ENCODE data around the gene LARP1B. TPM values are rescaled to one million over a fixed set of nuclear protein-coding genes. Genes with fewer than 3 reads are reported as not detected.

Gene LARP1B
- total RNA-seq, 1 experiment from 2014 or later, result 31.1 TPM

- CTCF ChIA-PET, result interaction anchor here (0.6 to 1.0 kb wide), 6 partner anchors 10 to 671 kb away, joined by 3 to 5 read pairs (median 4); no protein-coding TSS in a partner anchor
- Histone ChIP-seq H3K27ac (ENCODE audit: low read depth, low read length) (no peak overlapping the region), H3K79me2 (ENCODE audit: insufficient read depth, low read length) (no peaks in the 10 kb centered on the region), H4K20me1 (ENCODE audit: insufficient read depth) (no peaks in the 10 kb centered on the region), H3K9ac (ENCODE audit: low read length) (no peak overlapping the region), H2AFZ (ENCODE audit: low read depth, low read length, poor library complexity, severe bottlenecking) (no peak overlapping the region), H3K4me1 (ENCODE audit: control insufficient read depth in 1 of 2, insufficient read depth in 2 of 2, low read length in 2 of 2) (no peaks in the 10 kb centered on the region), H3K4me2 (ENCODE audit: low read length) (no peak overlapping the region), H3K27me3 (ENCODE audit: insufficient read depth, low read length) (no peaks in the 10 kb centered on the region), H3K4me3 (replicated peaks in 1 of 2; ENCODE audit: low read depth in 1 of 2, low read length in 2 of 2) (no peak overlapping the region), H3K9me3 (ENCODE audit: control insufficient read depth in 1 of 2, insufficient read depth in 1 of 2, low read depth in 1 of 2, low read length in 2 of 2) (no peaks in the 10 kb centered on the region), H3K9me2 (ENCODE audit: insufficient read depth) (no peaks in the 10 kb centered on the region), H3K36me3 (ENCODE audit: control insufficient read depth in 1 of 2, insufficient read depth in 2 of 2, low read length in 2 of 2) (no peaks in the 10 kb centered on the region)
- no TSS peak for BruUV-seq (replicated peaks)
- no peak for TF ChIP-seq JUND (IDR thresholded peaks at IDR 0.05)
- no peak for TF ChIP-seq POLR2A (IDR thresholded peaks at IDR 0.05; ENCODE audit: borderline replicate concordance, extremely low read depth, insufficient read depth, insufficient read length)
- TF ChIP-seq CTCF (IDR thresholded peaks at IDR 0.05 in 2 of 3, conservative IDR thresholded peaks at IDR 0.05 in 1 of 3; ENCODE audit: borderline replicate concordance in 1 of 3, insufficient read depth in 1 of 3, low read depth in 2 of 3, low read length in 2 of 3), result peak; percentile 69 to 94 (median 84)
- no peak for TF ChIP-seq FOSL1 (IDR thresholded peaks at IDR 0.05; ENCODE audit: low read depth)
- TF ChIP-seq RAD21 (IDR thresholded peaks at IDR 0.05; ENCODE audit: low read depth), result peak; percentile 85
- TF ChIP-seq POLR2AphosphoS5 (IDR thresholded peaks at IDR 0.05; ENCODE audit: low read depth, low read length), result no peak
- intact Hi-C loops (cut with micrococcal nuclease), result loop anchor here (1.0 to 10.0 kb wide), 3 partner anchors 374 to 672 kb away; partner anchors contain the start of gene JADE1
- peak; percentile 37 for DNase-seq (ENCODE audit: low read depth, low spot score)
- POLR2A ChIA-PET, result no interaction called here
- peak; percentile 97 for ATAC-seq
- RAD21 ChIA-PET (ENCODE audit: low non-redundant PET in 1 of 2, low total read pairs in 2 of 2, uncharacterized antibody in 2 of 2, unreplicated experiment in 2 of 2), result no interaction called here
Measured at GRCh38 chr4:128191115-128191781, 130.1 kb downstream of the LARP1B start.
